WTC11 (cell line): ENCODE measurements around the gene SCO2. TPM values are rescaled to one million over a fixed set of nuclear protein-coding genes. Genes with fewer than 3 reads are reported as not detected.

ENCODE experiments used
- ATAC-seq: fragments of 200-7000 bp; cut with Tn5 transposase; 2 replicates; pipeline ENCODE4 v1.10.0; 2021; ENCODE audit warnings: mild to moderate bottlenecking, moderate library complexity
- CTCF ChIA-PET: fragments of 300-600 bp; sonication (Branson Sonifier 250); formaldehyde crosslinking; loops from one replicate; lab custom pipeline; 2021; ENCODE audit warnings: antibody characterized with exemption; lab: Charles Lee
- POLR2A ChIA-PET: fragments of 350-600 bp; sonication (Branson Sonifier 250); formaldehyde crosslinking; loops from one replicate; lab custom pipeline; 2021; ENCODE audit warnings: antibody characterized with exemption; lab: Charles Lee
- DNase-seq: peaks from one replicate; pipeline ENCODE4 v3.0.0; 2021; ENCODE audit warnings: low spot score
- H3K27ac Mint-ChIP-seq: 2 replicates; pipeline ENCODE4 v1.8.0; 2021; ENCODE audit warnings: mixed read lengths
- H3K27me3 Mint-ChIP-seq: 2 replicates; pipeline ENCODE4 v1.8.0; 2021; ENCODE audit warnings: low read depth, mild to moderate bottlenecking, moderate library complexity, mixed read lengths
- H3K36me3 Mint-ChIP-seq: 2 replicates; pipeline ENCODE4 v1.8.0; 2021; ENCODE audit warnings: mixed read lengths
- H3K4me1 Mint-ChIP-seq: 2 replicates; pipeline ENCODE4 v1.8.0; 2022; ENCODE audit warnings: mixed read lengths
- H3K4me3 Mint-ChIP-seq: 2 replicates; pipeline ENCODE4 v1.8.0; 2021; ENCODE audit warnings: mild to moderate bottlenecking, moderate library complexity, mixed read lengths
- H3K9me3 Mint-ChIP-seq: 2 replicates; pipeline ENCODE4 v1.8.0; 2021; ENCODE audit warnings: mixed read lengths
- CBFB ChIP-seq: sonication (generic); formaldehyde crosslinking; IDR thresholded peaks from 2 replicates; pipeline ENCODE4 v1.8.1; 2022; ENCODE audit warnings: mild to moderate bottlenecking, low read depth, missing genetic modification reagents
- EMX1 ChIP-seq: fragments of 250-450 bp; sonication (Bioruptor Pico); IDR thresholded peaks from 2 replicates; pipeline ENCODE4 v1.8.0; 2021; ENCODE audit warnings: mild to moderate bottlenecking
- FOXJ3 ChIP-seq: sonication (generic); formaldehyde crosslinking; IDR thresholded peaks from 2 replicates; pipeline ENCODE4 v1.9.0; 2021; ENCODE audit warnings: missing genetic modification reagents, mild to moderate bottlenecking, borderline replicate concordance
- FOXK1 ChIP-seq: sonication (generic); formaldehyde crosslinking; IDR thresholded peaks from 2 replicates; pipeline ENCODE4 v1.8.0; 2022; ENCODE audit warnings: mild to moderate bottlenecking, moderate library complexity, missing genetic modification reagents
- GRHL2 ChIP-seq: fragments of 250-450 bp; sonication (Bioruptor Pico); IDR thresholded peaks from 2 replicates; pipeline ENCODE4 v1.8.0; 2022; ENCODE audit warnings: mild to moderate bottlenecking, moderate library complexity; ENCODE audit not compliant: insufficient replicate concordance, severe bottlenecking
- IRF2 ChIP-seq: sonication (generic); formaldehyde crosslinking; IDR thresholded peaks from 2 replicates; pipeline ENCODE4 v1.8.0; 2022; ENCODE audit warnings: low read depth, missing genetic modification reagents, borderline replicate concordance
- NR2C2 ChIP-seq: sonication (generic); formaldehyde crosslinking; IDR thresholded peaks from 2 replicates; pipeline ENCODE4 v1.8.0; 2022; ENCODE audit warnings: mild to moderate bottlenecking, missing genetic modification reagents
- OVOL2 ChIP-seq: fragments of 250-450 bp; sonication (Bioruptor Pico); IDR thresholded peaks from 2 replicates; pipeline ENCODE4 v1.9.0; 2021; ENCODE audit warnings: mild to moderate bottlenecking, borderline replicate concordance
- TEAD4 ChIP-seq: sonication (generic); formaldehyde crosslinking; IDR thresholded peaks from 2 replicates; pipeline ENCODE4 v1.8.0; 2022; ENCODE audit warnings: mild to moderate bottlenecking, missing genetic modification reagents
- ZBTB21 ChIP-seq: sonication (generic); formaldehyde crosslinking; IDR thresholded peaks from 2 replicates; pipeline ENCODE4 v1.8.1; 2023; ENCODE audit warnings: mild to moderate bottlenecking, missing genetic modification reagents, borderline replicate concordance
- ZNF138 ChIP-seq: sonication (generic); formaldehyde crosslinking; conservative IDR thresholded peaks from 2 replicates; pipeline ENCODE4 v1.8.1; 2022; ENCODE audit warnings: mild to moderate bottlenecking, moderate library complexity, missing genetic modification reagents
- ZNF232 ChIP-seq: sonication (generic); formaldehyde crosslinking; IDR thresholded peaks from 2 replicates; pipeline ENCODE4 v1.8.0; 2022; ENCODE audit warnings: mild to moderate bottlenecking, missing genetic modification reagents
- total RNA-seq: library from RNA; stranded (reverse); gene quantifications from 3 replicates; pipeline ENCODE4 v1.2.3, GENCODE V29; 2021
- TF ChIP-seq, protein P1 (sequence below): sonication (generic); formaldehyde crosslinking; IDR thresholded peaks from 2 replicates; pipeline ENCODE4 v1.8.1; 2023; ENCODE audit warnings: mild to moderate bottlenecking, moderate library complexity, missing genetic modification reagents
- TF ChIP-seq, protein P2 (sequence below): sonication (generic); formaldehyde crosslinking; IDR thresholded peaks from 2 replicates; pipeline ENCODE4 v1.8.0; 2023; ENCODE audit warnings: missing genetic modification reagents
- TF ChIP-seq, protein P3 (sequence below): sonication (generic); formaldehyde crosslinking; IDR thresholded peaks from 2 replicates; pipeline ENCODE4 v1.8.0; 2022; ENCODE audit warnings: mild to moderate bottlenecking, missing genetic modification reagents
- TF ChIP-seq, protein P4 (sequence below): sonication (generic); formaldehyde crosslinking; IDR thresholded peaks from 2 replicates; pipeline ENCODE4 v1.8.0; 2022; ENCODE audit warnings: mild to moderate bottlenecking, missing genetic modification reagents

SCO2 gene
- total RNA-seq, 1 experiment from 2014 or later = not detected

DNA sequence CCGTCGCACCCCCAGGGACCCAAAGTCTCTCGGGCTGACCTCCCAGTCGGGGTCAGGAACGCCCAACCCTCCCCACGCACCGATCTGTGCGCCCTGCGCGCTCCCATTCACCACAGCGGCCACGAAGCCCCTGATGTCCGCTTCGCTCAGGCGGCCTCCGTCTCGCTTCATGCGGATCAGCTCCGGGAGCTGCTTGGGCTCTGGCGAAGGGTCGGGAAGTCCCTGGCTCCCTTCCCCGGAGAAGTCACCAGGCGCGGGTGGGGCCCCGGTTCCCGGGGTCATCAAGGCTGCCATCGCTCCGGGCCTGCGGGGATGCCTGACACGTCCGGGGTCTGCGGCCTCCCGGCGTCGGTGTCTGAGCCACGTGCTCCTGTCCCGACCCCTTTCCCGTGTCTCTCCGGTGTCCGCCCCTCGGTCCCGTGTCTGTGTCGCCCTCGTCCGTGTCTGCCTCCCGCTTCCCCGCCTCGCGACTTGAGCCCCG, 4.1 kb upstream of the SCO2 start:
- H3K36me3 Mint-ChIP-seq = no peaks in the 10 kb centered on the region
- peak overlapping the region; percentile 10; the same call in 1 of the 2 replicates for H3K4me3 Mint-ChIP-seq
- TF ChIP-seq, protein P1, sequence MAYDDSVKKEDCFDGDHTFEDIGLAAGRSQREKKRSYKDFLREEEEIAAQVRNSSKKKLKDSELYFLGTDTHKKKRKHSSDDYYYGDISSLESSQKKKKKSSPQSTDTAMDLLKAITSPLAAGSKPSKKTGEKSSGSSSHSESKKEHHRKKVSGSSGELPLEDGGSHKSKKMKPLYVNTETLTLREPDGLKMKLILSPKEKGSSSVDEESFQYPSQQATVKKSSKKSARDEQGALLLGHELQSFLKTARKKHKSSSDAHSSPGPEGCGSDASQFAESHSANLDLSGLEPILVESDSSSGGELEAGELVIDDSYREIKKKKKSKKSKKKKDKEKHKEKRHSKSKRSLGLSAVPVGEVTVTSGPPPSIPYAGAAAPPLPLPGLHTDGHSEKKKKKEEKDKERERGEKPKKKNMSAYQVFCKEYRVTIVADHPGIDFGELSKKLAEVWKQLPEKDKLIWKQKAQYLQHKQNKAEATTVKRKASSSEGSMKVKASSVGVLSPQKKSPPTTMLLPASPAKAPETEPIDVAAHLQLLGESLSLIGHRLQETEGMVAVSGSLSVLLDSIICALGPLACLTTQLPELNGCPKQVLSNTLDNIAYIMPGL (CRISPR knock-in tag) = peak; percentile 53; the same call in 1 of the 2 replicates
- TF ChIP-seq, protein P2, sequence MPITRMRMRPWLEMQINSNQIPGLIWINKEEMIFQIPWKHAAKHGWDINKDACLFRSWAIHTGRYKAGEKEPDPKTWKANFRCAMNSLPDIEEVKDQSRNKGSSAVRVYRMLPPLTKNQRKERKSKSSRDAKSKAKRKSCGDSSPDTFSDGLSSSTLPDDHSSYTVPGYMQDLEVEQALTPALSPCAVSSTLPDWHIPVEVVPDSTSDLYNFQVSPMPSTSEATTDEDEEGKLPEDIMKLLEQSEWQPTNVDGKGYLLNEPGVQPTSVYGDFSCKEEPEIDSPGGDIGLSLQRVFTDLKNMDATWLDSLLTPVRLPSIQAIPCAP = no peak
- TF ChIP-seq TEAD4 (CRISPR knock-in tag) = no peak
- no peak for TF ChIP-seq ZNF138 (CRISPR knock-in tag)
- TF ChIP-seq IRF2 (CRISPR knock-in tag) = no peak
- TF ChIP-seq, protein P3, sequence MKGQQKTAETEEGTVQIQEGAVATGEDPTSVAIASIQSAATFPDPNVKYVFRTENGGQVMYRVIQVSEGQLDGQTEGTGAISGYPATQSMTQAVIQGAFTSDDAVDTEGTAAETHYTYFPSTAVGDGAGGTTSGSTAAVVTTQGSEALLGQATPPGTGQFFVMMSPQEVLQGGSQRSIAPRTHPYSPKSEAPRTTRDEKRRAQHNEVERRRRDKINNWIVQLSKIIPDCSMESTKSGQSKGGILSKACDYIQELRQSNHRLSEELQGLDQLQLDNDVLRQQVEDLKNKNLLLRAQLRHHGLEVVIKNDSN (CRISPR knock-in tag) = 0 out of 2 replicates have a peak, but pooled peaks have one; percentile 45
- no peak for TF ChIP-seq GRHL2
- TF ChIP-seq NR2C2 (CRISPR knock-in tag) = 0 out of 2 replicates have a peak, but pooled peaks have one; percentile 2
- TF ChIP-seq ZBTB21 (CRISPR knock-in tag) = no peak
- 0 out of 2 replicates have a peak, but pooled peaks have one; percentile 36 for TF ChIP-seq CBFB (CRISPR knock-in tag)
- 0 out of 2 replicates have a peak, but pooled peaks have one; percentile 30 for TF ChIP-seq ZNF232 (CRISPR knock-in tag)
- TF ChIP-seq OVOL2 (CRISPR knock-in tag) = no peak
- TF ChIP-seq, all 79 proteins: peak for 5
- Mint-ChIP-seq H3K27ac (no peak overlapping the region), H3K9me3 (no peaks in the 10 kb centered on the region), H3K4me1 (peaks cover 19% of the 10 kb centered on the region), H3K27me3 (peaks cover 78% of the 10 kb centered on the region)
- ChIA-PET CTCF (interaction anchor here (1.6 to 2.4 kb wide), 2 partner anchors 34 to 171 kb away, joined by 6 to 9 read pairs; partner anchors contain the start of gene SYCE3), POLR2A (no interaction called here)
- DNase-seq (no peak), ATAC-seq (no peak)

DNA sequence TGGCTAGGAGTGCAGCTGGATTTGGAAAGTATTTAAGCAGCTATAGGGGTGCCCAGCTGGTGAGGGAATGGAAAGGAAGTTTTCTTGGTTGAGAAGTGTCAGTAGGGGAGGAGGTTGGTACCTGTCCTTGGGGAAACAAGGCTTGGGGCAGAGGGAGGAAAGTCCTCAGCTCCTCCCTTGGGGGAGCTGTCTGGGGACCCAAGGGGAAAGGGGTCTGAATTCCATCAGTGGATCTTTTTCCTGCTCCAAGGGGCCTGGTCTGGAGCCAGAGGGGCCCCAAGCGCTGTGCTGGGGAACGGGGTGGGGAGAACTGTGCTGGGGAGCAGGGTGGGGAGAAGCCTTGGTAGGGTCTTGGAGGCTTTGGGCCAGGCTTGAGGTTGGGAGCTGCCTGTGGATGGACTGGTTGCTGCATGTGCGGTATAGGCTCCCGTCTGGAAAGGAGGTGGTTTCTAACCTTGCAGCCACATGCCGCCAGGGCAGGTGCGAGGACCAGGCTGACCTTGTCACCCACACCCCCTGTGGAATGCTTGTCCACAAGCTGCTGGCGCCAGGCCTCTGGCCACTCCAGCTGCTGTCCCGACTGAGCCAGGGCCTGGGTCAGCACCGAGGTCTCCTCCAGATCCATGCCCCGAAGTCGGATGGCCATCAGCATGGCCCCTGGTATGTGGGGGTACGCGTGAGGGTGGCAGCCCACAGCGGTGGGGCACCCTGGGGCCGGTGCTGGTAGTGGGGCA, 3.5 kb upstream of the SCO2 start:
- H3K27me3 Mint-ChIP-seq = peaks cover 71% of the 10 kb centered on the region
- no peak overlapping the region for H3K4me3 Mint-ChIP-seq
- ChIA-PET POLR2A (interaction anchor here (0.5 kb wide), 1 partner anchor 32 kb away, joined by 4 read pairs; no protein-coding TSS in a partner anchor), CTCF (interaction anchor here (1.6 to 2.4 kb wide), 2 partner anchors 34 to 171 kb away, joined by 6 to 9 read pairs; partner anchors contain the start of gene SYCE3)
- ATAC-seq (no peak), DNase-seq (no peak)
- TF ChIP-seq, protein P4, sequence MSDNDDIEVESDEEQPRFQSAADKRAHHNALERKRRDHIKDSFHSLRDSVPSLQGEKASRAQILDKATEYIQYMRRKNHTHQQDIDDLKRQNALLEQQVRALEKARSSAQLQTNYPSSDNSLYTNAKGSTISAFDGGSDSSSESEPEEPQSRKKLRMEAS (CRISPR knock-in tag) = 0 out of 2 replicates have a peak, but pooled peaks have one; percentile 37
- TF ChIP-seq NR2C2 (CRISPR knock-in tag) (0 out of 2 replicates have a peak, but pooled peaks have one; percentile 47), FOXJ3 (CRISPR knock-in tag) (no peak), FOXK1 (no peak), EMX1 (CRISPR knock-in tag) (0 out of 2 replicates have a peak, but pooled peaks have one; percentile 10)
- H3K4me1 Mint-ChIP-seq = peaks cover 18% of the 10 kb centered on the region
- H3K27ac Mint-ChIP-seq = no peak overlapping the region
- H3K36me3 Mint-ChIP-seq = no peaks in the 10 kb centered on the region
- H3K9me3 Mint-ChIP-seq = no peaks in the 10 kb centered on the region
